Activated CD8-positive, alpha-beta memory T cell treated with anti-CD3 and anti-CD28 coated beads for 4 hours (primary cell): ENCODE results near the gene DCXR.
"Not testable (repeated sequence)": the region's sequence is repeated elsewhere in the genome, so short reads cannot be mapped to it uniquely, and the experiment has no call there.

ENCODE experiments used
- DNase-seq, 2 donors: peaks; one replicate each; pipeline ENCODE4 v3.0.0-alpha.2; 2020; ENCODE audit warnings: low read depth in 2 of 2

Gene DCXR

GRCh38 chr17:82039695-82040299, 2.3 kb upstream of the DCXR start:
- no peak for DNase-seq

- DNase-seq: not testable (repeated sequence)
Observed at GRCh38 chr17:82038796-82039409, 1.4 kb upstream of the DCXR start.

GRCh38 chr17:82037889-82038195, 345 bp upstream of the DCXR start:
- no peak for DNase-seq

GRCh38 chr17:82036634-82037091, 834 bp downstream of the DCXR start:
- DNase-seq: no peak

GRCh38 chr17:82035956-82036633, 1.4 kb downstream of the DCXR start:
- DNase-seq: no peak

GRCh38 chr17:82035488-82035887, 2.0 kb downstream of the DCXR start:
- no peak for DNase-seq

- no peak for DNase-seq
Observed at GRCh38 chr17:82034371-82035011, 3.0 kb downstream of the DCXR start.

GRCh38 chr17:82033359-82034085, 4.0 kb downstream of the DCXR start:
- DNase-seq: no peak

GRCh38 chr17:82031885-82032627, 5.4 kb downstream of the DCXR start:
- no peak for DNase-seq

- DNase-seq: no peak
Observed at GRCh38 chr17:82031303-82031884, 6.1 kb downstream of the DCXR start, which contains the start of gene RAC3. RAC3 (plus strand) TSS chr17:82031678; CDS start chr17:82031762, 84 bp downstream.

GRCh38 chr17:82030470-82031302, 6.8 kb downstream of the DCXR start:
- peak; percentile 56 to 62 for DNase-seq

GRCh38 chr17:82029990-82030469, 7.5 kb downstream of the DCXR start:
- no peak for DNase-seq

- DNase-seq: no peak
Observed at GRCh38 chr17:82029391-82029790, 8.1 kb downstream of the DCXR start.

GRCh38 chr17:82028966-82029365, 8.5 kb downstream of the DCXR start:
- no peak for DNase-seq

GRCh38 chr17:82028246-82028645, 9.3 kb downstream of the DCXR start:
- DNase-seq: no peak

- no peak for DNase-seq
Observed at GRCh38 chr17:82025401-82026107, 11.9 kb downstream of the DCXR start.

GRCh38 chr17:82024859-82025258, 12.6 kb downstream of the DCXR start:
- DNase-seq: no peak

- DNase-seq: no peak
Observed at GRCh38 chr17:82023447-82024241, 13.9 kb downstream of the DCXR start.
